NCI-H1105 treated with DMSO at 0.1 percent for 48 hours (cell line): ENCODE measurements around the gene SLC12A6.
A peak's percentile ranks its signal among the peaks of the same experiment; 100 is the strongest.

Experiments
- DNase-seq: peaks from one replicate; lab custom pipeline; 2025; lab: John Stamatoyannopoulos, UW

Gene SLC12A6

GRCh38 chr15:34330279-34330678, 7.3 kb downstream of the SLC12A6 start:
- DNase-seq: no peak

GRCh38 chr15:34329006-34329405, 8.6 kb downstream of the SLC12A6 start:
- DNase-seq: no peak

GRCh38 chr15:34327906-34328305, 9.7 kb downstream of the SLC12A6 start:
- no peak for DNase-seq

GRCh38 chr15:34325368-34325767, 12.2 kb downstream of the SLC12A6 start:
- DNase-seq: no peak

GRCh38 chr15:34324933-34325332, 12.6 kb downstream of the SLC12A6 start:
- no peak for DNase-seq

- DNase-seq: no peak
Measured at GRCh38 chr15:34323217-34323616, 14.4 kb downstream of the SLC12A6 start.

- peak; percentile 39 for DNase-seq
Measured at GRCh38 chr15:34318277-34319079, 19.1 kb downstream of the SLC12A6 start.

GRCh38 chr15:34314491-34315490, 22.8 kb downstream of the SLC12A6 start:
- no peak for DNase-seq

GRCh38 chr15:34311563-34311962, 26.0 kb downstream of the SLC12A6 start:
- DNase-seq: no peak

- no peak for DNase-seq
Measured at GRCh38 chr15:34304613-34305012, 33.0 kb downstream of the SLC12A6 start.

GRCh38 chr15:34301058-34301457, 36.5 kb downstream of the SLC12A6 start:
- DNase-seq: no peak

GRCh38 chr15:34297059-34297458, 40.5 kb downstream of the SLC12A6 start:
- DNase-seq: no peak

- no peak for DNase-seq
Measured at GRCh38 chr15:34292621-34293020, 45.0 kb downstream of the SLC12A6 start.

GRCh38 chr15:34284937-34285336, 52.6 kb downstream of the SLC12A6 start:
- DNase-seq: no peak

- DNase-seq: no peak
Measured at GRCh38 chr15:34282384-34282783, 55.2 kb downstream of the SLC12A6 start.

GRCh38 chr15:34280193-34280592, 57.4 kb downstream of the SLC12A6 start:
- no peak for DNase-seq

GRCh38 chr15:34279368-34279767, 58.2 kb downstream of the SLC12A6 start:
- no peak for DNase-seq

GRCh38 chr15:34275721-34276120, 61.9 kb downstream of the SLC12A6 start:
- no peak for DNase-seq

- no peak for DNase-seq
Measured at GRCh38 chr15:34275154-34275553, 62.4 kb downstream of the SLC12A6 start.

- DNase-seq: no peak
Measured at GRCh38 chr15:34271493-34271892, 66.1 kb downstream of the SLC12A6 start.

- DNase-seq: no peak
Measured at GRCh38 chr15:34266751-34267150, 70.8 kb downstream of the SLC12A6 start.

- no peak for DNase-seq
Measured at GRCh38 chr15:34264076-34264475, 73.5 kb downstream of the SLC12A6 start.

- DNase-seq: no peak
Measured at GRCh38 chr15:34262362-34262761, 75.2 kb downstream of the SLC12A6 start.
